HG03571 (cell line): ENCODE measurements around the gene C9.
A peak's percentile ranks its signal among the peaks of the same experiment; 100 is the strongest.
"Not testable (repeated sequence)": the region's sequence is repeated elsewhere in the genome, so short reads cannot be mapped to it uniquely, and the experiment has no call there.

ENCODE experiments used
- ATAC-seq: cut with Tn5 transposase; IDR thresholded peaks from one replicate; pipeline ENCODE4 v1.9.1; 2021; ENCODE audit not compliant: unreplicated experiment

C9 gene

DNA sequence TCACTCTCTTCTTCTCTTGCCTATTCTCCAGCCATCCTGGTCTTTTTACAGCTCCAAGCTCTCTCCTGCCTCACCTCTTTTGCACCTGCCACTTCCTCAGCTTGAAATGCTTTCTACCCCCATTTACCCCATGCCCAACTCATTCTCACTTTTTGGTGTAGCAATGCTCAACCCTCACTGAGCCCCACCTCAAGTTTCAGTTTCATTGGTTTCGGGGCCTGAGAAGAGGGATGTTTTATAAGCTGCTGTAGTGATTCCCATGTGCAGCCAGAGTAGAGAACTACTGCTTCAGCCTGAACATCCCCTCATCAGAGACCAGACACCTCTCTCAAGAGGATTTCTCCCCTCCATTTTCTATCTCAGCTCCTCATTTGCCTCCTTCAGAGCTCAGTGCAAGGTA, 99.8 kb downstream of the C9 start:
- no peak for ATAC-seq

DNA sequence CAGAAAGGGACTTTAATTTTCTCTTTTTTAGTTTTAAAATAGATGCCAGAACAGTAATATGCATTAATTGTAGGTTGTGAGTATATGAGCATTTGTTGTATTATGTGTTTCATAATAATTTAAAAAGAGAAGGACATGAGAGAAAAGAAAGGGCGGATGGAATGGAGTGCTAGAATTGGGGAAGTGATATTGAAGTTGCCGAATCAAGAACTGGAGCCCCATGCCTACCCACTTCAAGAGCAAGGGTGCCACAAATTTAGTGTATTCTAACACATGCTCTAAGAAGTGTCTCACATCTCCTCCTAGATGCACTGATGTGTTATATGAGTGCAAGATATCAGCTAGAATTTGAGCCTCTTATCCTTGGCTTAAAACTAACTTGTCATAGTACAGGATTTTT, 101.3 kb downstream of the C9 start:
- no peak for ATAC-seq

DNA sequence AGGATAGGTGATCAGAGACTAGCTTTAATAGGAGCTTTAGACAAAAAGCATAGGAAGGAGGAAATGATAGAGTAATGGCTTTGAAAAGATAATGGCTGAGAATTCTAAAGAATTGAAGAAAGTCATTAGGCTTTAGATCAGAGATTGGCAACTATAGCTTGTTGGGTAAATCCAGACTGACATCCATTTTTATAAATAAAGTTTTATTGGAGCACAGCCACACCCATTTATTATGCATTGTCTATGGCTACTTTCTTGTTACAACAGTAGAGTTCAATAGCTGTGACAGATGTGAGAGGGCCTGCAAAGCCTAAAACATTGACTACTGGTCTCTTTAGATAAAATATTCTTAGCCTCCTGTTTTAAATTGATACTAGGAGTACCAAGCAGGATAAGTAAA, 104.2 kb downstream of the C9 start:
- ATAC-seq: no peak

DNA sequence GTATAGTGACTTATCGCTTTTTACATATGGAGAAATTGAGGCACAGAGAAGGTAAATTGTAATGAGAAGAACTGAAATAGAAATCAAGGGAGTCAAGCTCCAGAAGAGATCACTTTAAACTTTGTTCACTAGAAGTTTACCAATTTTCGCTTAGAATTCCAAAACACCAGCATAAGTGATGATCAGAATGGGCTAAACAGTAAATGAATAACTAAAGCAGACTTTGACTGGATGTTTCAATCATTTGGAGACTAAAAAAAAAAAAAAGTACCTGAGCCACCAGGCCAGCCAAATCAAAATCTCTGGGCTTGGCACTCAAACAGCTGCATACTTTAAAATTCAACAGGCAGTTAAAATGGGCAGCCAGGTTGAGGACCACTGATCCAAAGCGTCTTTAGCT, 106.7 kb downstream of the C9 start:
- ATAC-seq: no peak

DNA sequence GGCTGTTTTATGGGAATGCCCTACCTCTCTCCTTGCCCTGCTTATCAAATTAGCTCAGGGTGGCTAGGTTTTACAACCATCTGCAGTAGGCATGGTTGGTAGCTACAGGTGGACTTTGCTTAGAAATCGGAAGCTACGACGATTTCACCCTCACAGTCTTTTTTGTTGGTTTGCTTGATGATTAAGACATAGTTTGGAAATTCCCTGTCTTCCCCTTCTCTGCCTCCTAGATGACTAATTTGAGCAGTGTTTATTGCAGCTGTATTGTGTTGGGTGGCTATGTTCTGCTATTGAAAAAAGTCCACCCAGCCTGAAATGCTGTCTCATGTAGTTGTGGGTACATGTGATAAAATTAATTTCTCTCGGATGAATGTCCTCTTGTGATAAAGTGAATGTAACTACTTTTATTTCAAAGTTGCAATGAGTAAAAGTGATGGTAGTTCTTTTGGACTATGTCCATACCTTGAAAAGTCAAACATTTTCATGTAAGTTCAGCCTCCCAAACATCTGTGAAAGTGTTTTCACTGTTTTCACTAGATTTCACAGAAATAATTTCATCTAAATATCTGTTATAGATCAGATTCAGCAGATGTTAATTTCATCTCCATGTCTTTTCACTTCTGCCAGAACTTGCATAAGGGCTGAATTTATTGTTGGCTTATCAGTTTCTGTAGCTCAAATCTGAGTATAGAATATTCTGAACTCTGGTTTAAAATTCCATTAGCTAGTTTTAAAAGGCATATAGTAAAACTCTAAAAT, 107.6 kb downstream of the C9 start:
- peak; percentile 59 for ATAC-seq

DNA sequence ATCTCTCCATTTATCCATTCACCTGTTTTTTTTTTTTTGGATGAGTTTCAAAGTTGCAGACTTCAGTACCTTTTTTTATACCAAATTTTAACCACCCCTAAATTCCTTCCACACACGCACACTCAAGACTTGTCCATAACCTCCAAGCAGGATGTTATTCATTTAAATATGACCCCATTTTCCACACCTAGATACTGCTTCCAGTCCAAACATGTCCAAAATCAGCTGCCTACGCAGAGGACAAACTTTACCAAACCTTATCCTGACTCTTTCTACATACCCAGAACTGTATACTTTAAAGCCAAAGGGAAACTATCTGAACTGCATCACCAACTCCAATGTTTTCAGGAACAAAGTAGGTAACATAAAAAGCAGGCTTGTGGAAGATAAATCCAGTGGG, 108.9 kb downstream of the C9 start:
- ATAC-seq: no peak

DNA sequence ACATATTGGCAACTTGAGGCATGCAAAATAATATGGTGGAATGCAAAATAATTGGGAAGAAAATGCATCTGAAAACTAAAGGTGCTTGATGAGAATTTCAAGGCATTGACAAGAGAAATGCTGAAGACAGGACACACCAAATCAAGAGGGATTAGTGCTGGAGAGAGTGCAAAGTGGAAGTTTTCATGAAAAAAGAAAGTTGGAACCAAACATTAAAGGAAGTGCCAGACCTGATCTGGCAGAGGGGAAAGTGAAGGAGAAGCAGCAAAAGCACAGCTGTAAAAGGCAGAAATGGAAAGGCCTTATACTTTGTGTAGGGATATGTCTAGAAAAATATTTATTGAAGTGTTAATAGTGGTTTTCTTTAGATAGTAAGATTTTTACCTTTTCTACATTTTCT, 109.6 kb downstream of the C9 start:
- ATAC-seq: no peak

DNA sequence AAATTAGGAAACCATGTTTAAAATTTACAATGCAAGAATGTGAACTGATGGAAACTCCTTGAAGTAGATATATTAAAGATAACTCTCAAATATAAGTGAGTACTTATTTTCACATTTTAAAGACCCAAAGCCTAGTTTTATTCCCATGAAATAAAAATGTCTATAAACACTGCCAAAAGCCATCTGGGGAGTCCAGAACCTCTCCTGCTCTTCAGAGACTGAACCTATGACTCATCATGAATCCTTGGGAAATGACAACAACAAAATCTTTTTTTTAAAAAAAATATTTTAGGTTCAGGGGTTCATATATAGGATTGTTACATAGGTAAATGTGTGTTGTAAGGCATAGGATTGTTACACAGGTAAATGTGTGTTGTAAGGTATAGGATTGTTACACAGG, 111.1 kb downstream of the C9 start:
- no peak for ATAC-seq

DNA sequence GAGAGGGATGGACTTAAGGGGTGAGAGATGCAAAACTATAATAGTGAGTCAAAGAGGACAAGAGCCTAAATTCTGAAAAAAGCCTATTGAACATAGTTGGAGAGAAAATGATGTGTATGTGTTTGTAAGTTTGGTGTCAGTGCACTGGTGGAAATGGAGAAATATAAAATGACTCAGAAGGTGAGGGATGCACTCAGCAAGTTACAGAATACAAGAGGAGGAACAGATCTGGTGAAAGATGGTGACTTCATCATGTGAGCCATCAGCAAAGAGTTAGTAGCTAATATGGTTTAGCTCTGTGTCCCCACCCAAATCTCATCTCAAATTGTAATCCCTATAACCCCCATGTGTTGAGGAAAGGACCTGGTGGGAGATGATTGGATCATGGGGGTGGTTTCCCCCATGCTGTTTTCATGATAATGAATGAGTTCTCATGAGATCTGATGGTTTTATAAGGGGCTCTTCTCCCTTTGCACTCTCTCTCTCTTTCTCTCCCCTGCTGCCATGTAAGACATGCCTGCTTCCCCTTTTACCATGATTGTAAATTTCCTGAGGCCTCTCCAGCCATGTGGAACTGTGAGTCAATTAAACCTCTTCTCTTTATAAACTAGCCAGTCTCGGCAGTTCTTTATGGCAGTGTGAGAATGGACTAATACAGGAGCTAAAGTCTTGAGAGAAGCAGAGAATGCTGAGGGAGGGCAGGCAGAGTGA, 114.6 kb downstream of the C9 start:
- no peak for ATAC-seq

DNA sequence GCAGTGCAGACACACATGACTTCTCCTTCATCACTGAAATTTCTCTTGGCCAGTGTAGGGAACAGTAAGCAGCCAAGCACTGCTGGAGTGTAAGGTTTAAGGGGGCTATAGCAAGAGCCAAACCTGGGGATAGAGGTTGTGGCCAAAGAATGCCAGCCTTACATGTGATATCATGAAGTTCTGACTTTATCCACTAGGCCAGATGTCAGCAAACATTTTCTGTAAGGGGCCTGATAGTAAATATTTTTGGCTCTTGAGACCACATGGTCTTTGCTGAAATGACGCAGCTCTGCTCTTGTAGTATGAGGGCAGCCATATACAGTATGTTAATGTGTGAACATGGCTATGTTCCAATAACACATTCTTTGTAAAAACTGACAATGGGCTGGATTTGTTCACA, 115.2 kb downstream of the C9 start:
- no peak for ATAC-seq

DNA sequence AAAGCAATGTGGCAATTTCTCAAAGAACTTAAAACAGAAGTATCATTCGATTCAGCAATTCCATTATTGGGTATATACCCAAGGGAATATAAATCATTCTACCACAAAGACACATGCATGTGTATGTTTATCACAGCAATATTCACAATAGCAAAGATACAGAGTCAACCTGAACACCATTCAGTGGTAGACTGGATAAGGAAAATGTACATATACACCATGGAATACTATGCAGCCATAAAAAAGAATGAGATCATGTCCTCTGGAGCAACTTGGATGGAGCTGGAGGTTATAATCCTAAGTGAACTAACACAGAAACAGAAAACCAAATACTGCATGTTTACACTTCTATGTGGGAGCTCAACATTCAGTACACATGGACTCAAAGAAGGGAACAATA, 123.5 kb downstream of the C9 start:
- ATAC-seq: no peak

DNA sequence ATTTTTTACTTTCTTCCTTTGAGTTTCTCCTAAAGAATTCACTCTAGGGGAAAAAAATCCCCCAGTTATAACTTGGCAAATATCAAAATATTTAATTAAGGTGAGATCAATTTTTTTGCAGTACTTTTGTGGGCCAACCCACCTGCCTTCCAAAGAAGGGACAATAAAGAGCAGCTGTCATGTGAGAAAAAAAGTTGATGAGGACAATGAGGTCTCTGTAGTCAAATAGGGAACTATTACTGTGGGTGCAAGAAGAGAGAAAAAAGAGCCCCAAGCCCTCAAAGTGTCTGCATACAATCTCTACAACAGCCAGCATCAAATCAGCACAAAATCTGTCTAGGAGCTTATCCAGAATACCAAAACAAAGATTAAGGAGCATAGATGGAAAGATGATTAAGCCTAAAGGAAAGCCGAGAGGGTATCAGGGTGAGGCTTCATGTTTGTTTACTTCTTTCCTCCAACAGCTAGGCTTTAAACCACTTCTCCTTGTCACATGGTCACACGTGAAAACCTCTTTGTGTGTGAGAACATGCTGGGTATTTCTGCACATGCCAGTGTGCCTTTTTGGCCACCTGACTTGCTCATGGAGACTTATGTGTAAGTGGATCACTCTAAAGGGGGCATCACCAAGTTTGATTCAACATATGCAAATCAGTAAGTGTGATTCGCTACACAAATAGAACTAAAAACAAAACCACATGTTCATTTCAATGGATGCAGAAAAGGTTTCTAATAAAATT, 125.8 kb downstream of the C9 start:
- ATAC-seq: no peak

DNA sequence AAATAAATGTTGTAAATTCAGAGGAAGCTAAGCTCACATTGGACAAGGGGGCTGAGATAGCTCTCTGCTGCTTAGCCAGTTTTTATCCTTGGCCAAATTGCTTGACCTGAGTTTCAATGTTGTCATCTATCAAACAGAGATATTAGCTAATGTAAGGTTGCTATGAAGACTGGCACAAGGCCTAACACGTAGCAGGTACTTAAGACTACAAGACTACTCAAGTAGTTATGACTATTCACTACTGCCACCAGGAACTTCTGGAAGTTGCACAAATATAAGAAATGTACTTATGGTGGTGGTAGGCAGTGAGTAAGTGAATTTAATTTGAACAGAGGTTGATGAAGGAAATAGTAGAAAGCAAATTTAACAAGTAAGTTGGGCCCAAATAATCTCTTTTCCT, 127.6 kb downstream of the C9 start:
- no peak for ATAC-seq

DNA sequence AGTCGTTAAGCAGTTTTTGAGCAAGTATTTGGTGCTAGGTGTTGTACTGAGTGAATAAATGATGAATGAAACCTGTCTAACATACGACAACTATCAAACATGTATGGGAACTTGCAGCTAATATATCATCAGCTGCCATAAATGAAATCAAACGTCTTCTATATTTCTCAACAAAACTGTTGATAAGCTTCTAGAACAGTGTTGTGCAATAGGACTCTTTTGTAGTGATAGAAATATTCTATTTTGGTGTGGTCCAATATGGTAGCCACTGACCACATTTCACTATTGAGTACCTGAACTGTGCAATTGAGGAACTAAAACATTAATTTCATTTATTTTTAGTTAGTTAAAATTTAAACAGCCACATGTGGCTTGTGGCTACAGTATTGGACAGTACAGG, 128.6 kb downstream of the C9 start:
- ATAC-seq: no peak

DNA sequence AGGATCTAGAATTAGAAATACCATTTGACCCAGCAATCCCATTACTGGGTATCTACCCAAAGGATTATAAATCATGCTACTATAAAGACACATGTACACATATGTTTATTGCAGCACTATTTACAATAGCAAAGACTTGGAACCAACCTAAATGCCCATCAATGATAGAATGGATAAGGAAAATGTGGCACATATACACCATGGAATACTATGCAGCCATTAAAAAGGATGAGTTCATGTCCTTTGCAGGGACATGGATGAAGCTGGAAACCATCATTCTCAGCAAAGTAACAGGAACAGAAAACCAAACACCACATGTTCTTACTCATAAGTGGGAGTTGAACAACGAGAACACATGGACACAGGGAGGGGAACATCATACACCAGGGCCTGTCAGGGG, 129.8 kb downstream of the C9 start:
- ATAC-seq: not testable (repeated sequence)
